Activated T-helper 1 cell treated with anti-CD3 and anti-CD28 coated beads, Interleukin-12 subunit alpha, Interleukin-12 subunit beta, Interleukin-2, Interleukin-4 antibody, amounts not matched to agents 30 ng/mL and 10 ng/mL and 1 ng/mL, durations not matched to agents 14 hours and 24 hours and 36 hours (primary cell): ENCODE measurements around the gene CCDC150. TPM values are rescaled to one million over a fixed set of nuclear protein-coding genes. Genes with fewer than 3 reads are reported as not detected.

ENCODE experiments used
- DNase-seq: peaks from one replicate; pipeline ENCODE4 v3.0.0; 2021; ENCODE audit warnings: low spot score
- H3K27ac Mint-ChIP-seq: one replicate; pipeline ENCODE4 v1.8.0; 2021; ENCODE audit warnings: mild to moderate bottlenecking, mixed read lengths
- H3K27me3 Mint-ChIP-seq: one replicate; pipeline ENCODE4 v1.8.0; 2022; ENCODE audit warnings: mild to moderate bottlenecking, moderate library complexity, mixed read lengths; ENCODE audit not compliant: insufficient read depth
- H3K36me3 Mint-ChIP-seq: one replicate; pipeline ENCODE4 v1.8.0; 2021; ENCODE audit warnings: low read depth, mixed read lengths
- H3K4me1 Mint-ChIP-seq: one replicate; pipeline ENCODE4 v1.8.0; 2021; ENCODE audit warnings: low read depth, mixed read lengths
- H3K4me3 Mint-ChIP-seq: one replicate; pipeline ENCODE4 v1.8.0; 2021; ENCODE audit warnings: mild to moderate bottlenecking, moderate library complexity, mixed read lengths
- H3K9me3 Mint-ChIP-seq: one replicate; pipeline ENCODE4 v1.8.0; 2021; ENCODE audit warnings: mixed read lengths
- intact Hi-C: fragments of 100-400 bp; cut with micrococcal nuclease; formaldehyde crosslinking; loops from one replicate; pipeline ENCODE4 v1.15.1; 2024
- total RNA-seq: library from RNA; stranded (reverse); gene quantifications from 2 replicates; pipeline ENCODE4 v1.2.3, GENCODE V29; 2022

Gene CCDC150
- total RNA-seq = 16.7 and 19.6 TPM in 2 replicates

GRCh38 chr2:196639180-196640030 is at the start of gene CCDC150:
Gene CCDC150 (plus strand): TSS chr2:196639715. CDS start chr2:196639767, 52 bp downstream.
- peak; percentile 93 for DNase-seq
- no peaks in the 10 kb centered on the region for H3K9me3 Mint-ChIP-seq
- intact Hi-C loops = loop anchor here (1.0 to 5.0 kb wide), 7 partner anchors 160 to 1066 kb away; partner anchors contain the start of genes COQ10B, DNAH7, GTF3C3 and MARS2

GRCh38 chr2:196590286-196590685 is 49.2 kb upstream of the CCDC150 start:
- intact Hi-C loops = no loop called here
- Mint-ChIP-seq H3K27me3 (peaks cover 58% of the 10 kb centered on the region), H3K9me3 (peaks cover 9% of the 10 kb centered on the region), H3K4me1 (no peaks in the 10 kb centered on the region), H3K36me3 (no peaks in the 10 kb centered on the region), H3K4me3 (no peak overlapping the region), H3K27ac (no peak overlapping the region)
- DNase-seq = no peak

More at GRCh38 chr2:196639180-196640030, at the start of gene CCDC150:
- H3K27me3 Mint-ChIP-seq = peaks cover 13% of the 10 kb centered on the region
- H3K4me1 Mint-ChIP-seq = peaks cover 28% of the 10 kb centered on the region
- H3K4me3 Mint-ChIP-seq = peak within 1 kb of the TSS; percentile 78
- peak within 1 kb of the TSS; percentile 81 for H3K27ac Mint-ChIP-seq
- H3K36me3 Mint-ChIP-seq = peaks cover 2% of the 10 kb centered on the region

GRCh38 chr2:196591004-196591403 is 48.5 kb upstream of the CCDC150 start:
- Mint-ChIP-seq H3K9me3 (peaks cover 8% of the 10 kb centered on the region), H3K4me3 (no peak overlapping the region), H3K36me3 (no peaks in the 10 kb centered on the region), H3K27ac (no peak overlapping the region), H3K27me3 (peaks cover 61% of the 10 kb centered on the region), H3K4me1 (no peaks in the 10 kb centered on the region)
- intact Hi-C loops = no loop called here
- no peak for DNase-seq

- H3K4me1 Mint-ChIP-seq = no peaks in the 10 kb centered on the region
- H3K9me3 Mint-ChIP-seq = peaks cover 4% of the 10 kb centered on the region
- H3K27me3 Mint-ChIP-seq = peaks cover 57% of the 10 kb centered on the region
- H3K4me3 Mint-ChIP-seq = peak overlapping the region; percentile 78
- no peak overlapping the region for H3K27ac Mint-ChIP-seq
- no peaks in the 10 kb centered on the region for H3K36me3 Mint-ChIP-seq
- no peak for DNase-seq
- intact Hi-C loops = no loop called here
Observed at GRCh38 chr2:196591621-196592022, 47.9 kb upstream of the CCDC150 start.

- intact Hi-C loops = no loop called here
- H3K4me3 Mint-ChIP-seq = peak overlapping the region; percentile 78
- H3K4me1 Mint-ChIP-seq = no peaks in the 10 kb centered on the region
- no peaks in the 10 kb centered on the region for H3K9me3 Mint-ChIP-seq
- H3K36me3 Mint-ChIP-seq = no peaks in the 10 kb centered on the region
- H3K27me3 Mint-ChIP-seq = peaks cover 61% of the 10 kb centered on the region
- H3K27ac Mint-ChIP-seq = no peak overlapping the region
- DNase-seq = no peak
Observed at GRCh38 chr2:196592331-196592910, 47.1 kb upstream of the CCDC150 start.

- no peaks in the 10 kb centered on the region for H3K36me3 Mint-ChIP-seq
- no peaks in the 10 kb centered on the region for H3K9me3 Mint-ChIP-seq
- intact Hi-C loops = no loop called here
- DNase-seq = no peak
- H3K4me1 Mint-ChIP-seq = no peaks in the 10 kb centered on the region
- peak within 1 kb of the TSS; percentile 78 for H3K4me3 Mint-ChIP-seq
- peaks cover 57% of the 10 kb centered on the region for H3K27me3 Mint-ChIP-seq
- H3K27ac Mint-ChIP-seq = no peak within 1 kb of the TSS
Observed at GRCh38 chr2:196592911-196593881, 46.3 kb upstream of the CCDC150 start, which contains the start of gene HECW2. Gene HECW2 (minus strand): TSS chr2:196593554.

GRCh38 chr2:196594158-196594557 is 45.4 kb upstream of the CCDC150 start:
- DNase-seq = no peak
- Mint-ChIP-seq H3K9me3 (no peaks in the 10 kb centered on the region), H3K4me1 (no peaks in the 10 kb centered on the region), H3K27me3 (peaks cover 59% of the 10 kb centered on the region), H3K27ac (no peak overlapping the region), H3K4me3 (peak overlapping the region; percentile 59), H3K36me3 (no peaks in the 10 kb centered on the region)
- intact Hi-C loops = no loop called here

GRCh38 chr2:196597531-196597930 is 42.0 kb upstream of the CCDC150 start:
- Mint-ChIP-seq H3K9me3 (no peaks in the 10 kb centered on the region), H3K4me1 (no peaks in the 10 kb centered on the region), H3K36me3 (no peaks in the 10 kb centered on the region), H3K4me3 (no peak overlapping the region), H3K27ac (no peak overlapping the region), H3K27me3 (peaks cover 36% of the 10 kb centered on the region)
- DNase-seq = no peak
- intact Hi-C loops = no loop called here

- no peaks in the 10 kb centered on the region for H3K4me1 Mint-ChIP-seq
- H3K27me3 Mint-ChIP-seq = peaks cover 38% of the 10 kb centered on the region
- intact Hi-C loops = no loop called here
- no peaks in the 10 kb centered on the region for H3K9me3 Mint-ChIP-seq
- H3K36me3 Mint-ChIP-seq = no peaks in the 10 kb centered on the region
- H3K27ac Mint-ChIP-seq = no peak overlapping the region
- DNase-seq = no peak
- no peak overlapping the region for H3K4me3 Mint-ChIP-seq
Observed at GRCh38 chr2:196598412-196598811, 41.1 kb upstream of the CCDC150 start.

GRCh38 chr2:196598846-196599245 is 40.7 kb upstream of the CCDC150 start:
- H3K9me3 Mint-ChIP-seq = no peaks in the 10 kb centered on the region
- no peak for DNase-seq
- H3K27me3 Mint-ChIP-seq = peaks cover 33% of the 10 kb centered on the region
- intact Hi-C loops = no loop called here
- no peaks in the 10 kb centered on the region for H3K4me1 Mint-ChIP-seq
- H3K4me3 Mint-ChIP-seq = no peak overlapping the region
- H3K36me3 Mint-ChIP-seq = no peaks in the 10 kb centered on the region
- H3K27ac Mint-ChIP-seq = no peak overlapping the region

- Mint-ChIP-seq H3K27ac (no peak overlapping the region), H3K4me1 (no peaks in the 10 kb centered on the region), H3K36me3 (no peaks in the 10 kb centered on the region), H3K4me3 (no peak overlapping the region), H3K27me3 (peaks cover 22% of the 10 kb centered on the region), H3K9me3 (no peaks in the 10 kb centered on the region)
- no peak for DNase-seq
- intact Hi-C loops = no loop called here
Observed at GRCh38 chr2:196601430-196602306, 37.8 kb upstream of the CCDC150 start.

- no peaks in the 10 kb centered on the region for H3K9me3 Mint-ChIP-seq
- no peaks in the 10 kb centered on the region for H3K36me3 Mint-ChIP-seq
- DNase-seq = no peak
- H3K4me3 Mint-ChIP-seq = no peak overlapping the region
- H3K27ac Mint-ChIP-seq = no peak overlapping the region
- intact Hi-C loops = no loop called here
- no peaks in the 10 kb centered on the region for H3K4me1 Mint-ChIP-seq
- peaks cover 15% of the 10 kb centered on the region for H3K27me3 Mint-ChIP-seq
Observed at GRCh38 chr2:196604196-196604595, 35.3 kb upstream of the CCDC150 start.
